K562 (cell line): ENCODE measurements around the gene CNFN. TPM values are rescaled to one million over a fixed set of nuclear protein-coding genes. Genes with fewer than 3 reads are reported as not detected.

Experiments used
- microRNA-seq: library from miRNA; unstranded; fragments of <30 nt; microRNA quantifications from one replicate; pipeline ENCODE4, GENCODE V29; 2018; ENCODE audit warnings: borderline microRNAs expressed
- polyA plus RNA-seq, 8 experiments: library from polyadenylated mRNA; depleted of rRNA in 4 of 8; stranded (reverse) in 5 of 8; unstranded in 3 of 8; fragments of >200 nt; fragmentation: Nextera tagmentation in 2 of 8; fragmentation: Illumina TruSeq in 1 of 8; extraction: Ambion mirVana in 2 of 8; extraction: Trizol in 1 of 8; gene quantifications; 2 replicates each; pipeline versions ENCODE4 v1.2.1 to v1.2.3, GENCODE V29; 2011 to 2014; ENCODE audit warnings: inconsistent platforms in 1 of 8, missing spikeins in 1 of 8
- small RNA-seq: library from RNA; depleted of rRNA; stranded (forward); fragments of <200 nt; gene quantifications from one replicate; pipeline ENCODE3, GENCODE V24; 2014
- total RNA-seq, 7 experiments: library from RNA; depleted of rRNA in 6 of 7; stranded (reverse); fragments of >200 nt in 6 of 7; fragmentation: Illumina TruSeq in 2 of 7; extraction: Trizol in 2 of 7; gene quantifications; 2 replicates each; pipeline versions ENCODE4 v1.2.1 to v1.2.3, GENCODE V29; 2011 to 2021; ENCODE audit warnings: low replicate concordance in 1 of 7

The CNFN gene
- total and polyA plus RNA-seq, 9 of the 15 experiments (the other 6 are each of a cell fraction or from before 2014, with no cell fraction given) = 0.18 to 0.52 (median 0.27) TPM; not detected in 5

Small RNA genes lying within 50 kb of the gene (microRNA-seq; reads per million reads assigned to microRNA genes)
- gene MIR8077 = not detected

Small RNA genes lying within 50 kb of the gene (small RNA-seq; reads per million reads assigned to genes)
- not detected for gene MIR8077

Other genes with a start within 250 kb of the CNFN start
Only the 7 nearest of the 13 such genes appear.
- 13.6 and 13.7 TPM in 2 replicates for gene CIC, start 121.0 kb downstream of the CNFN start, total RNA-seq (2014; rRNA removed)
- gene CIC, start 121.0 kb downstream of the CNFN start, total RNA-seq (2014; rRNA removed; fragmentation: Illumina TruSeq; extraction: Trizol) = 1.5 and 2.2 TPM in 2 replicates
- gene CIC, start 121.0 kb downstream of the CNFN start, total RNA-seq (2015; rRNA removed; fragmentation: Illumina TruSeq; extraction: Trizol) = 8.6 and 8.7 TPM in 2 replicates
- gene CIC, start 121.0 kb downstream of the CNFN start, total RNA-seq (2021) = 37.6 and 44.7 TPM in 2 replicates
- gene CIC, start 121.0 kb downstream of the CNFN start, polyA plus RNA-seq (2011; rRNA removed) = 3.0 and 5.8 TPM in 2 replicates
- 12.0 and 21.5 TPM in 2 replicates for gene CIC, start 121.0 kb downstream of the CNFN start, polyA plus RNA-seq (2014; fragmentation: Illumina TruSeq; extraction: Trizol)
- gene CIC, start 121.0 kb downstream of the CNFN start, polyA plus RNA-seq (2014; fragmentation: Nextera tagmentation; extraction: Ambion mirVana) = under 1 TPM; 0.07 to 0.13 TPM
- gene CIC, start 121.0 kb downstream of the CNFN start, polyA plus RNA-seq (2014; rRNA removed) = 18.9 and 19.9 TPM in 2 replicates
- gene PRR19, start 88.2 kb downstream of the CNFN start, total RNA-seq (2014; rRNA removed) = 0.54 and 1.1 TPM in 2 replicates
- gene PRR19, start 88.2 kb downstream of the CNFN start, total RNA-seq (2014; rRNA removed; fragmentation: Illumina TruSeq; extraction: Trizol) = 0.11 and 0.32 TPM in 2 replicates
- 0.94 and 1.1 TPM in 2 replicates for gene PRR19, start 88.2 kb downstream of the CNFN start, total RNA-seq (2015; rRNA removed; fragmentation: Illumina TruSeq; extraction: Trizol)
- 1.6 and 1.8 TPM in 2 replicates for gene PRR19, start 88.2 kb downstream of the CNFN start, total RNA-seq (2021)
- gene PRR19, start 88.2 kb downstream of the CNFN start, polyA plus RNA-seq (2011; rRNA removed) = 0.24 and 0.34 TPM in 2 replicates
- gene PRR19, start 88.2 kb downstream of the CNFN start, polyA plus RNA-seq (2014; fragmentation: Illumina TruSeq; extraction: Trizol) = 1.0 and 1.9 TPM in 2 replicates
- gene PRR19, start 88.2 kb downstream of the CNFN start, polyA plus RNA-seq (2014; fragmentation: Nextera tagmentation; extraction: Ambion mirVana) = under 1 TPM; 0.10 to 0.18 TPM
- 0.73 and 1.6 TPM in 2 replicates for gene PRR19, start 88.2 kb downstream of the CNFN start, polyA plus RNA-seq (2014; rRNA removed)
- gene PAFAH1B3, start 87.7 kb downstream of the CNFN start, total RNA-seq (2014; rRNA removed) = 114 and 146 TPM in 2 replicates
- 28.7 and 48.0 TPM in 2 replicates for gene PAFAH1B3, start 87.7 kb downstream of the CNFN start, total RNA-seq (2014; rRNA removed; fragmentation: Illumina TruSeq; extraction: Trizol)
- gene PAFAH1B3, start 87.7 kb downstream of the CNFN start, total RNA-seq (2015; rRNA removed; fragmentation: Illumina TruSeq; extraction: Trizol) = 78.9 and 81.0 TPM in 2 replicates
- gene PAFAH1B3, start 87.7 kb downstream of the CNFN start, total RNA-seq (2021) = 130 and 138 TPM in 2 replicates
- 27.5 and 40.8 TPM in 2 replicates for gene PAFAH1B3, start 87.7 kb downstream of the CNFN start, polyA plus RNA-seq (2011; rRNA removed)
- gene PAFAH1B3, start 87.7 kb downstream of the CNFN start, polyA plus RNA-seq (2014; fragmentation: Illumina TruSeq; extraction: Trizol) = 96.7 and 113 TPM in 2 replicates
- 10 to 100 TPM; 10.5 to 23.5 TPM for gene PAFAH1B3, start 87.7 kb downstream of the CNFN start, polyA plus RNA-seq (2014; fragmentation: Nextera tagmentation; extraction: Ambion mirVana)
- gene PAFAH1B3, start 87.7 kb downstream of the CNFN start, polyA plus RNA-seq (2014; rRNA removed) = 79.6 and 80.6 TPM in 2 replicates
- 0.61 TPM in 1 of 2 replicates, not detected in the other for gene TMEM145, start 77.0 kb downstream of the CNFN start, total RNA-seq (2014; rRNA removed)
- gene TMEM145, start 77.0 kb downstream of the CNFN start, total RNA-seq (2014; rRNA removed; fragmentation: Illumina TruSeq; extraction: Trizol) = 0.80 and 0.83 TPM in 2 replicates
- gene TMEM145, start 77.0 kb downstream of the CNFN start, total RNA-seq (2015; rRNA removed; fragmentation: Illumina TruSeq; extraction: Trizol) = 0.75 and 0.94 TPM in 2 replicates
- gene TMEM145, start 77.0 kb downstream of the CNFN start, total RNA-seq (2021) = 2.8 and 5.5 TPM in 2 replicates
- gene TMEM145, start 77.0 kb downstream of the CNFN start, polyA plus RNA-seq (2011; rRNA removed) = 1.3 and 1.8 TPM in 2 replicates
- gene TMEM145, start 77.0 kb downstream of the CNFN start, polyA plus RNA-seq (2014; fragmentation: Illumina TruSeq; extraction: Trizol) = 1.8 and 2.0 TPM in 2 replicates
- gene TMEM145, start 77.0 kb downstream of the CNFN start, polyA plus RNA-seq (2014; fragmentation: Nextera tagmentation; extraction: Ambion mirVana) = not detected
- 3.0 and 4.1 TPM in 2 replicates for gene TMEM145, start 77.0 kb downstream of the CNFN start, polyA plus RNA-seq (2014; rRNA removed)
- 3.8 and 4.5 TPM in 2 replicates for gene MEGF8, start 64.7 kb downstream of the CNFN start, total RNA-seq (2014; rRNA removed)
- 1.5 and 1.8 TPM in 2 replicates for gene MEGF8, start 64.7 kb downstream of the CNFN start, total RNA-seq (2014; rRNA removed; fragmentation: Illumina TruSeq; extraction: Trizol)
- 3.0 and 3.4 TPM in 2 replicates for gene MEGF8, start 64.7 kb downstream of the CNFN start, total RNA-seq (2015; rRNA removed; fragmentation: Illumina TruSeq; extraction: Trizol)
- gene MEGF8, start 64.7 kb downstream of the CNFN start, total RNA-seq (2021) = 10.0 and 13.1 TPM in 2 replicates
- gene MEGF8, start 64.7 kb downstream of the CNFN start, polyA plus RNA-seq (2011; rRNA removed) = 1.9 and 2.1 TPM in 2 replicates
- 3.9 and 4.6 TPM in 2 replicates for gene MEGF8, start 64.7 kb downstream of the CNFN start, polyA plus RNA-seq (2014; fragmentation: Illumina TruSeq; extraction: Trizol)
- under 1 TPM; 0.28 to 0.34 TPM for gene MEGF8, start 64.7 kb downstream of the CNFN start, polyA plus RNA-seq (2014; fragmentation: Nextera tagmentation; extraction: Ambion mirVana)
- 4.5 and 4.7 TPM in 2 replicates for gene MEGF8, start 64.7 kb downstream of the CNFN start, polyA plus RNA-seq (2014; rRNA removed)
- not detected in 2 replicates for gene LIPE, start 37.1 kb upstream of the CNFN start, total RNA-seq (2014; rRNA removed)
- gene LIPE, start 37.1 kb upstream of the CNFN start, total RNA-seq (2014; rRNA removed; fragmentation: Illumina TruSeq; extraction: Trizol) = not detected in 2 replicates
- gene LIPE, start 37.1 kb upstream of the CNFN start, total RNA-seq (2015; rRNA removed; fragmentation: Illumina TruSeq; extraction: Trizol) = not detected in 2 replicates
- 0.22 and 0.27 TPM in 2 replicates for gene LIPE, start 37.1 kb upstream of the CNFN start, total RNA-seq (2021)
- gene LIPE, start 37.1 kb upstream of the CNFN start, polyA plus RNA-seq (2011; rRNA removed) = not detected in 2 replicates
- gene LIPE, start 37.1 kb upstream of the CNFN start, polyA plus RNA-seq (2014; fragmentation: Illumina TruSeq; extraction: Trizol) = not detected in 2 replicates
- not detected for gene LIPE, start 37.1 kb upstream of the CNFN start, polyA plus RNA-seq (2014; fragmentation: Nextera tagmentation; extraction: Ambion mirVana)
- not detected in 2 replicates for gene LIPE, start 37.1 kb upstream of the CNFN start, polyA plus RNA-seq (2014; rRNA removed)
- gene CXCL17, start 52.6 kb upstream of the CNFN start, total RNA-seq (2014; rRNA removed) = not detected in 2 replicates
- gene CXCL17, start 52.6 kb upstream of the CNFN start, total RNA-seq (2014; rRNA removed; fragmentation: Illumina TruSeq; extraction: Trizol) = not detected in 2 replicates
- gene CXCL17, start 52.6 kb upstream of the CNFN start, total RNA-seq (2015; rRNA removed; fragmentation: Illumina TruSeq; extraction: Trizol) = not detected in 2 replicates
- gene CXCL17, start 52.6 kb upstream of the CNFN start, total RNA-seq (2021) = not detected in 2 replicates
- gene CXCL17, start 52.6 kb upstream of the CNFN start, polyA plus RNA-seq (2011; rRNA removed) = not detected in 2 replicates
- gene CXCL17, start 52.6 kb upstream of the CNFN start, polyA plus RNA-seq (2014; fragmentation: Illumina TruSeq; extraction: Trizol) = 0.10 TPM in 1 of 2 replicates, not detected in the other
- under 1 TPM in 1 of 2 experiments, not detected in 1; 0.15 TPM for gene CXCL17, start 52.6 kb upstream of the CNFN start, polyA plus RNA-seq (2014; fragmentation: Nextera tagmentation; extraction: Ambion mirVana)
- not detected in 2 replicates for gene CXCL17, start 52.6 kb upstream of the CNFN start, polyA plus RNA-seq (2014; rRNA removed)